Suppressor macrophage treated with lipopolysaccharide for 4 hours (primary cell): ENCODE measurements around the gene CELF4.

Source experiments
- DNase-seq: peaks from one replicate; pipeline ENCODE4 v3.0.0-alpha.2; 2020

Gene CELF4

DNA sequence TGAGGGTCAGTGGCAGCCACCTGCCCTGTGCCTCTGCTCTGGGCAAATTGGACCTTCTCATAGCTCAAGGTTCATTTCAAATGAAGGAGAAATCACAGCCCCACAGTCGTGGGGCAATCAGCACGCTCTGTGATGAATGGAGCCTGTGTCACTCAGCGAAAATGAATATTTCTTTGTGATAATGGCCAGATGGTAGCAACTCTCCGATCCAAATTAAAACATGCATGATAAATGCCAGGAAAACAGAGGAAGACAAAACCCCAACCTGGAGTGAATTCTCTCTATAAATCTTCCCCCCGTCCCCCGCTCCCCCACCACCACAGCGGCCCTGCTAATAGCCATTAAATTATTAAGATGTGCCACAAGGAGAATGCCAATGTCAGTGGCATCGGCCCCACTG, 258.4 kb downstream of the CELF4 start:
- no peak for DNase-seq

DNA sequence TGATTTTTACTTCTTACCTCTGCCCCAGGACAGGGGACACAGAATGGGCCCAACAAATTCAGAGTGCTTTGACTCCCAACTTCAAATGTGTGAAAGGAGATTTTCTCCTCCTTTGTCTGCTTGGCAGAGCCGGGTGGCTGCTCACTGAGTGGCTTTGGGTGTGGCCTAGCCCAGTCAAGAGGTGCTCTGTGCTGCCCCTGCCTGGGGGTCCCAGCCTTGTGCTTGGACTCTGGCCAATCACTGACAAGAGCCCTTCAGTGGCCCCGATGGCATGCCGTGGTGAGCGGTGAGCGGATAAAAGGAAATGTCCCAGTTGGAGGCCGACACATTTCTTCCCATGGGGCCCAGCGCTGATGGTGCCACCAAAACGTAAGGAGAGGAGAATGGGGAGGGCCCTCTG, 259.2 kb downstream of the CELF4 start:
- no peak for DNase-seq

DNA sequence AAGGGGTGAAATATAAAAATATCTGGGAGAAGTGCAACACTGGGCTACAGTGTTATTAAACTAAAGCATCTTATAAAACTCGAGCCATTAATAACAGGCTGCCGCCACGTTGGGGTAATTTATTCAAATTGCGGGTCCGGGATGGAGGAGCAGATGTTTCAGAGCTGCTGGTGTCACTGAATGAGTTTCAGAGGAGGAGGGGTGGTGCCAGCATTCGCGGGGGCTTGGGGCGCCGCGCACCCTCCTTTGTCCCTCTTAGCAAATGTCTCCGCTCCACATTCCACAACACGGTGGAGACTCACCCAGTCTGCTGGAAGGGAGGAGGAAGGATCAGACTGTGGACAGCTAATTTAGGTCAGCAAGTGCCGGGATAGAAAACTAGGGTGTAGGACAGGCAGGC, 260.5 kb downstream of the CELF4 start:
- no peak for DNase-seq

DNA sequence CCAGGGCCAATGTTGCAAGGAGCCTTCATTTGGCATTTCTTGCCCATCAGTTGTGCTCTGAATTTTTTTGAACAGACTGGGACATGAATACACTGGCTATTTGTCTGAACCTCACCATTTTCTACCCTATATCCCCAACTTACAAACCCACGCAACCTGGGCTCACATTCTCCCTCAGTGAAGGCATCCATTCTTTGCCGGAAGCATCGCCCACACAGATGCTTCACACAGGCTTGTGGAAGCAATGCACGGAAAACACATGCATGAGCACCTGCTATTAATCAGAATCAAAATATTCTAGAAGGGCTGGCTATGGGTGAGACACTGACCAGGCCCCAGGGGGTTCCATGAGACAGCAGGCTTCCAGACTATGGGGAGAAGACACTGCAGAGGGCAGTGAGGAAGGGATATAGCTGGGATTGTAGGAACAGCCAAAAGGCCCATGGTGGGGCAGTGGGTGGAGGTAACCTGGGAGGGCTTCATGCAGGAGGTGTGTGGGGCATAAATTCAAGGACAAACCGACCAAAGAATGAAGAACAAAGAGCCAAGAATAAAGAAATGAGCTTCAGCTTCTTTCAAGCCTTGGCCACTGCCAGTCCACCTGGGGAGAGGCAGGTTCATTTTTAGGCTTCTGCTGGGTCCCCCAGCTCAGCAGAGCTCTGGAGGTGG, 261.5 kb downstream of the CELF4 start:
- DNase-seq: no peak

DNA sequence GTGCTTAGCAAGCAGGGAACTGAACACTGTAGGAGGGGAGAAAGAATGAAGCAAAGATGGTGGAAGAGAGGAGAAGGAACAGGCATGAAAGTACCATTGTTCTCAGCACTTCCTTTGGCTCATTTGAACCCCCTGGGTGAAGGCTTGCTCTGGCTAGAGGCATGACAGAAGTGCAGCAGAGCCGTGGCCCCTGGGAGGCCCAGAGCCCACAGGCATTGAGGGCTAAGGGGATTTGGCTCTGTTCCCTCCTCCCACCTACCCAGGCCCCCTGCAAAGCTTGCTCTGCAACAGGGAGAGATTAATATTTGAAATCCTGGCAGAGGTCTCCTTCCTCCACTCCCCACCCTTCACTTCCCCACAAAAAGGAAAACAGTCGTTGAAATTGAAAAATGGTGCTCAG, 262.6 kb downstream of the CELF4 start:
- no peak for DNase-seq

DNA sequence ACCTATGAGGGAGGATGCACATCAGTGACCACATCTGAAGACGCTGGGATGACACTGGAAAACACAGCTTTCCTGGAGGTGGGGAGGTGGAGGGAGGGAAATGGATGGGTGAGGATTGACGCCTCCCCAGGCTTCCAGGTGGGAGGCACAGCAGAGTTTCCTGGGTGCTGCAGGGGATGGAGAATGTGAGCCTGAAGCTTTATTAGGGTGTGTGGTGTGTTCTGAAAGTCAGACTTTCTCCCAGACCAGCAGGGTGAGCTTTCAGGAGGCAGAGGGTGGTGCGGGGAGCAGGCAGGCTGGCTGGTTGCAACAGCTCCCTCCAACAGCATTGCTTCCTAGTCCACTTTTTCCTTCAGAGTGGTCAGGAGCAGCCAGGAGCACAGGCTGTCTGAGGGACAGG, 263.1 kb downstream of the CELF4 start:
- DNase-seq: no peak

DNA sequence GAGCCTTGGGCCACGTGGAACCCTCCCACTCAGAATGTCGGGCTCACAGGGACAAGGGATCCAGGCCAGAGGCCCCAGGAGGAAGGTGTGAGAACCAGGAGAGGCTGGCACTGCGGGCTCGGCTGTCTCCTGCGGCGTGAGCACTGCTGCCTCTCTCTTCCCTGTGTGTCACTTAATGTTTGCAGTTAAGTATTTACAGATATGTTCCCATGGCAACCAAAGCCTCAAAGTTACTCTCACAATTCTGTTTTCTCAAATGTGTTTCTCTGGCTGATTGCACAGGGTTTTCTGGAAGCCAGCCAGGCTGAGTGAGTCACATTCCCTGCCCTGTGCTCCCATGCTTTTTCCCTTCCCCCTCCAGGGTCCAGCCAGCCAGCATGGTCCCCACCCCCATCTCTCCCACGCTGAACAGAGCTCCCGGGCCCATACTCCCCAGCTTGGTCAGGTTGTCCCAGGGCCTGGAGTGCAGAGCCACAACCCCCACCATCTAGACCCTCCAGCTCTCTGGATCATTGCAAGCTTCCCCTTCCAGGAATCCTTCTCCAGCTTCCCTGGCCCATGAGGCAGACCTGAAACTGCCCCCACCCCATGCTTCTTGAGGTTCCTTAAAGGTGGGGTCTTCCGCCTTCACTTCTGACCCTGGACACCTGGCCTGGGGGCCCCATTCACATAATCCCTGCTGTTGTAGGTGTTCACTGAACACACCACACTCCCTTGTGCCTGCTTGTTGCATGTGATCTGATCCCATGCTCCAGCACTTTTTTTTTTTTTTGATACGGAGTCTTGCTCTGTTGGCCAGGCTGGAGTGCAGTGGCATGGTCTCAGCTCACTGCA, 265.9 kb downstream of the CELF4 start:
- peak; percentile 26 for DNase-seq

DNA sequence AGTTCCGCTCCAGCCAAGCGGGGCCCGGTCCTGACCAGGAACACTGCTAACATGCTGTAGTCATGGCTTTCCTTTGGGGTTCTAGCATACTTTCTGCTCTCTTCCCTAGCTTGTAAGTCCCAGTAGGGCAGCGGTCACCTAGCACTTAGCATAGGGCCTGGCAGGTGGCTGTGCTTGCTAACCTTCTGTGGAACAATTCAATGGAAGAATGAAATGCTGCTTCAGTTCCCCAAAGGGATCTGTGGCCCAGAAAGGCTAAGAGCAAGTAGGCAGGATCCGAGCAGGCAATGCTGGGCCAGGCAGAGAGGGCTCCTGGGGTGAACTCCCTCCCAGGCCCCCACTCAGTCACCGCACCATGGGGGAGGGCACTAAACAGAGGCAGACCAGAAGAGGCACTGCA, 266.8 kb downstream of the CELF4 start:
- no peak for DNase-seq

DNA sequence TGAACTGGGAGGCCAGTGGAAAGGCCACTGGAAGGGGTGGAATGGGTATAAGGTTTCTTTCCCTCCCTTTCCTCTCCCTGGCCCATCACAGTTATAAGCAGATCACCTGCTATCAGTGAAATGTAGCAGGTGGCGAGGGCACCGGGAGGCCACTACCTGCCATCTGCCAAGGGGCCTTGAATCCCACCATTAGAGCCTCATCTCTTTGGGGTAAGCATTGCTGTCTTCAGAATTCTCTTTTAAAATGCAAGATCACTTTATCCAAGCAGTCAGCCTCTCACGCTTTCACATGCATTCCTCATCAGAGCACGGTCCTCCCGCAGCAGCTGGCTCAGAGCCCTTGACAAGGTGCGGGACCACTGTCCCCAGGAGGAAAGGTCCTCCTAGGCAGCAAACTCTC, 268.5 kb downstream of the CELF4 start:
- DNase-seq: no peak

DNA sequence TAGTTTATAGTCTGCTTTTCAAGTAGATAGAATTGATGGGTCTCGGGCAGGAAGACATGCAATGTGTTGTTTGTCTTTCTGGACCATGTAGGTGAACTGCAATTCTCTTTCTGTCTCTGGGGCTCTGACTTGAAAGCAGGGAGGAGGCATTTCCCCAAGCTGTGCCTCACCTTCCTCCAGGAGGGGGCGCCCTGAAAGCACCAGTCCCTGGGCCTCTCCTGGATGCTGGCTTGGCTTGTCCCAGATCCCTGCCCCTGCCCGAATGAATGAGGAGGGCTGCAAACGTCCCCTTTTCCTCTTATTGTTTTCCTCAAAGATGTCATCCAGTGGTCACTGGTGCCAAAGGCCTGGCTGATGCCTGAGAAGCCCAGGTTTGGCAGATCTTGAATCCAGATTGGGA, 270.6 kb downstream of the CELF4 start:
- DNase-seq: peak; percentile 3

DNA sequence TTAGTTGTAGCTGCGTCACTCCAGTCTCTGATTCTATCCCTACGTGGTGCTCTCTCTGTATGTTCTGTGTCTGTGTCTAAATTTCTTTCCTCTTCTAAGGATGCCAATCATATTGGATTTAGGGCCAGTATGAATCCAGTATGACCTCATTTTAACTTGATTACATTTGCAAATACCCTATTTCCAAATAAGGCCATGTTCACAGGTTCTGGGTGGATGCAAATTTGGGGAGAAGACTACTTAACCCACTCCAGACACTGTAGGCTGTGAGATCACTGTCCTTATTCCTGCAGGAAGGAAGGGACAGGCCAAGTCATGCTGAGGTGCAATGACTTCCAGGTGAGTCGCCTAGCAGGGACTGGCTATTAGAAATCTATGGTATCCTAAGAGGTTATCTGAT, 272.2 kb downstream of the CELF4 start:
- DNase-seq: no peak

DNA sequence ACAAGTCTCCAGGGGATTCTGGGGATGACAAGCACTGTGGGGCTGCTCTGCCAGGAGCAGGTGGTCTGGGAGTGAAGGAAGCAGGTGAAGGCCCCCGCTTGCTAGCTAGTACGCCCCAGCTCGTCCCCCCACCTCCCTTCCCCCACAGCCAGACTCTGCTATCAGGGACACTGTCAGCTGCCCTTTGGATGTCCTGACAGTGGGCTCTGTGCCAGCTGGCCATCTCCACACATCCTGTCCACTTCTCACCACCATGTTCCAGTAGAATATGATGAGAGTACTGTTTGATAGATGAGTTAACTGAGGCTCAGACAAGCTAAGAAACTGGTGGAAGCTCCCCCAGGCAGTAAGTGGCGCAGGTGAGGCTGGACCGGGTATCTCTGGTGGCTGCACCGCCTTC, 276.2 kb downstream of the CELF4 start:
- DNase-seq: no peak

DNA sequence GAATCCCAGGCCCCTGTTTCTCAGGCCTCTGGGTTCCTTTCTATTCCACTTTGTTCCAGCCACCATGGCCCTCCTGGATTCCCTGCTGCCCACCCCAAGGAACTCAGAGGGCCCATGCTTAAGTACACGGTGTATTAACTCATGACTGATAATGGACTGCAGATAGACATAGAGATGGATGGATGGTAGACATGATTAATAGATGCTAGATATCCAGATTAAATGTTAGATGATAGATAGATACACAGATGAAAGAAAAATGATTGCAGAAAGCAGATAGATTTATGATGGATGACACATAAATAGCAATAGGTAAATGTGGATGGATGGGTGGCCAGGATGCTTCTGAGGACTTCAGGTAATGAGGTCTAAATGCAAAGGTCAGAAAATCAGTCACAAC, 278.0 kb downstream of the CELF4 start:
- no peak for DNase-seq

DNA sequence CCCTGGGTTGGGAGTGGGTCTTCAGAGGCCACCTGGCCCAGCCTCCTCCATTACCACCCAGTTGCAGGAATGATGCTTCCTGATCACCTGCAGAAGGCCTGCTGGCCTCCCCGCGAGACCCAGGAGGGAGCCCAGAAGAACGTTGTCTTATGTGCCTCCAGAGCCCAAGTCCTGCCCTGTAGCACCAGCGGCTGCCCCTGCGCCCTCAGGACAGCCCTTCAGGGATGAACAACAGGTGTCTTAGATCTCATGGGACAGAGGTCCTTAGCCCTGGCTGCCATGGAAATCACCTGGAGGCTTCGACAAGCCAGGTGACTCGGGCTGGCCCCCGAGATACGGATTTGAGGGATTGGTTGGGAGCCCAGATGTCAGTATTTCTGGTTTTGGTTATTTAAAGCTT, 278.8 kb downstream of the CELF4 start:
- DNase-seq: no peak

DNA sequence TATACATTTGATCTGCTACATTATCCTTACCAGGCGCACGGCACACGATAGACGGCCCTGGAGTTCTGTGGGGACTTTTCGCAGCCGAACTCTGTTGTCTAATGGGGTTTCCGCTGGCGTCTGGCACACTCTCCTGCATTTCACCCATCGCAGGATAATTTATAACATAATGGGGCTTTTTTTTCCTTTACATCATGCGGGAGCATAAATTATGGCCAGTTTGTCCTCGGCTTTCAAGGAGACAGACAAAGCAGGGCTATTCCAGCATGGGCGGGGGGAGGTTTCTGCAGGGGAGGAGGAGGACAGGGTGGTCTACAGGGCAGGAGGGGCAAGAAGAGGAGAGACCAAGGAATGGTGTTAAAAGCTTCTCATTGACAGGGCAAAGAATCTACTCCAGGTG, 279.8 kb downstream of the CELF4 start:
- DNase-seq: no peak

DNA sequence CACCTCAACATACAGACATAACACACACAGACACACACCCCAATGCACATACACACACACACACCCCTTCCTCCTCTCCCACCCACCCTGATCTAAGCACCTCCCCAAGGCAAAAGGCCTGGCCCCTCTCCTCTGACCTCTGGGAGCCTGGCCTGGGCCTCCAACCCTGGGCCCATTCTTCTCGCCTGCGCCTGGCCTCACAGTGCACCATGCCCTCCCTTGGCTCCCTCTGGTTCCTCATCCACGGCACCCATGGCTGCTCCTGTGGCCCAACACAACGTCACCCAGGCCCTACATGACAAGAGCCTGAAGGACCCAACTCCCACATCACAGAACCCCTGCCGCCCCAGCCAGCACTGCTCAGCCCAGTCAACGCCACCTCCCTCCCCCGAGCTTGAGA, 281.3 kb downstream of the CELF4 start:
- DNase-seq: no peak

DNA sequence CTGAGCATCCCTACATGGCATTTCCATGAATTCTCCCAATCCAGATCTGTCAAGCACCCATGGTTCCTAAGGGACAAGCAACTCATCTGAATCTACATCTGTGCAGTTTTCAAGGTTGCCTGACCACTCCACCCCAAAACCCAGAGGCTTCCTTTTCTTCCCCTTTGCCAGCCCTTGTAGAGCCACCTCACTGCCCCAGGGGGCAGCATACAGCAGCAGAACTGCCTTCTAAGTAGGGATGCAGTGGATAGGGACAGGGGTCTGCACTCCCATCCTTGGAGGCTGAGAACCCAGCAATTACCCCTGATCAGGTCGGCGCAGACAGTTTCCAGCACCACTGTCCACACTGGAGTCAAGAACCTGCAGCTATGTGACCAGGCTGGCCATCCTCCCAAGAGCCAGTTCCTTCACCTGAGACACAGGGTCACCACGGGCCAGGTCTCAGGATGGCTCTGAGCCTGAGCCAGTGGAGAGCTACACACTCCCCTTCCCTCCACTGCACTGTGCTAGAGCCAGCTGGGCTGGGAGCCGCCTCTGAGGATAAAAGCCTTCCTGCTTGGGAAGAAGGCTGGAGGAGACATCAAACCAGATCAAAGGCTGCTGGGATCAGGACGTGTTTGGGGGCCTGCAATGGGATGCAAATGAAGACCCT, 283.1 kb downstream of the CELF4 start:
- no peak for DNase-seq

DNA sequence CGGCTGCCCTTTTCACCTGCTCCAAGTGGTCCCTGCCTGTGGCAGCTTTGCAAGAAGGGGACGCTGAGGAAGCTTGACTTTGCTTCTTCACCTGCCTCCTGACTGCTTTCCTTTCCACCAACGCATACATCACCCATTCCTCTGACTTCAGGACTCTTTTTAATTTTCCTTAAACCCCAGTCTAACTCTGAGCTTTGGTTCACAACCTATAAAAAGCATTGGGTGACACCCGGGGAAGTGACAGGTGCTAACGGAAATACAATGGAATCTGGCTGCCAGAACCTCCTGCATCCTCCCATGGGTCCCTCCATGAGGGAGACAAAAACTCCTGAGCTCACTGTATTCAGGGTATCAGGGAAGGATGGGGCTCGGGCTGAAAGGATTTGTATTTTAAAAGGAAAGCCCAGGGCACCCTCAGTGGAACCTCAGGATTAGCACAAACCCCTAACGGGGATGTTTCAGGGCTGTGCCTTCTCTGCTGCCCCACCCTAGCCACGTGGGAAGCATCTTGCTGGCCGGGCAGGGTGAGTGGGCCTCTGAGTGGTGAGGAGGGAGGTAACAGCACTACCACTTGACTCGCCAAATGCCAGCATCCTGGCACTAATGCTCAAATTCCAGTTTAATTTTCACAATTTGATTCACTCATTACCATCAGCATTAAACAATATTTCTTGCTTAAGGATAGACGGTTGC, 284.8 kb downstream of the CELF4 start:
- no peak for DNase-seq

DNA sequence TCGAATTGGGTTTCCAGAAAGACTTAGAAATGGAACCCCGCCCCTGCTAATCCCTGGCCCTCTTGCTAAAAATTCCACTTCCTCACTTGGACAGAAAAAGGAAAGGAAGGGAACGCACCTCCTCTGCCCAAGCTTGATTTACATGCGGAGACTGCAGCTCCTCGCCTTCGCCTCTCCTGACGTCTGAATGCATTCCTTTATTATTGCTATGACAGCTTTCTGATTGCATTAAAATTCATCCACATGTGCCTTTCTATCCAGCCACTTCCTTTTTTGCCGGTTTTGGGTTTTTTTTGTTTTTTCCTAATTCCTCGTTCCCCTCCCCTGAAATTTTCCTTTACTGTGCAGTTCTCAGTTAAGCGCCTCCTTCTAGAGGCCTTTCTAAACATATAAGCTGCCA, 287.8 kb downstream of the CELF4 start:
- no peak for DNase-seq

DNA sequence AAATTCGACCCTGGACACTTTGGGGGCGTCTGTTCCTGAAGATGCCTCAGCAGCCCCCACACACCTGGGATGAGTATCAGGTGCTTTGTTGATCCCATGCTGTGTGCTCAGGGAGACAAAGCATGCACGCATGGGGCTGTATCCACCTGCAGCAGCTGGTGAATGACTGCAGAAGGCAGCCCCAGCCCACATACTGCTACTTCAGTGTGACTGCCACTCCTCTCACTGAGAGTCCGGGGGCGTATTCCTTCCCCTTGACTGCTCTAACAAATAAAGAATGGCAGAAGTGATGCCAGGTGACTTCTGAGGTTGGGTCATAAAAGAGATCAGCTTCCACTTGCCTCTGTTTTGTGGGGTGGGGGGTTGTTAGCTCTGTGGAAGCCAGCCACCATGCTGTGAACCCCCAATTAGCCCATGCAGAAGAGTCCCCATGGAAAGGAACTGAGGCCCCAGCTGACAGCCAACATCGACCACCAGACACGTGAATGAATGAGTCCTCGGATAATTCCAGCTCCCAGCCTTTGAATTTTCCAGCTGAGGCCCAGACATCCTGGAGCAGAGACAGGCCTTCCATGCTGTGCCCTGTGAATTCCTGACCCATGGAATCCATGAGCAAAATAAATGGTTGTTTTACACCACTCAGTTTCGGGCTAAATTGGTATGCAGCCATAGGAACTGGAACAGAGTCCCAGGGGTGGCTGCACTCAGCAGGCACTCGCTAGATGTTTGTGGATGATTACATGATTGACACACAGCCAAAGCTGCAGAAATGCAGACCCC, 289.3 kb downstream of the CELF4 start:
- no peak for DNase-seq

DNA sequence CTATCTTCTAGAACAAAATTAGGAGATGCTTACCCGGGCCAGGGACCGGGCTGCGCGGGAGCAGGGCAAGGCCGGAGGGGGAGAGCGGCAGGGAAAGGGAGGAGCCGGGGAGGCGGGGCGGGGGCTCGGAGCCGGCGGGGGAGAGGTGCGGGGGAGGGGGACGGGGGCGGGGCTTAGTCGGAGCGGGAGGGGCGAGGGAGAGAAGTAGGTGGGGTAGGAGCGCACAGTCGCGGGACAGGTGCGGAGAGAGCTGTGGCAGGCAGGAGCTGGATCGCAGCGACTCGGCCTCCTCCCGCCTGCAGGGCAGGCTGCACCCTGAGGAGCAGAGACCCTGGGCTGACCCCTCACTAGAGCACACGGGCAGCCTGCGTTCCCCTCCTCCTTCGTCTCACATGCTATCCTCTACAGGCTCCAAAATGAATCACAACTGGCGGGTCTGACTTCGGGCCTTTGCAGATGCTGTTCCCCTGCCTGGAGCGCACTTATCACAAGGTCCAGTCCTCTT, 290.3 kb downstream of the CELF4 start:
- no peak for DNase-seq
